ENCODE measurements around the gene RBM3.

Gene RBM3

DNA sequence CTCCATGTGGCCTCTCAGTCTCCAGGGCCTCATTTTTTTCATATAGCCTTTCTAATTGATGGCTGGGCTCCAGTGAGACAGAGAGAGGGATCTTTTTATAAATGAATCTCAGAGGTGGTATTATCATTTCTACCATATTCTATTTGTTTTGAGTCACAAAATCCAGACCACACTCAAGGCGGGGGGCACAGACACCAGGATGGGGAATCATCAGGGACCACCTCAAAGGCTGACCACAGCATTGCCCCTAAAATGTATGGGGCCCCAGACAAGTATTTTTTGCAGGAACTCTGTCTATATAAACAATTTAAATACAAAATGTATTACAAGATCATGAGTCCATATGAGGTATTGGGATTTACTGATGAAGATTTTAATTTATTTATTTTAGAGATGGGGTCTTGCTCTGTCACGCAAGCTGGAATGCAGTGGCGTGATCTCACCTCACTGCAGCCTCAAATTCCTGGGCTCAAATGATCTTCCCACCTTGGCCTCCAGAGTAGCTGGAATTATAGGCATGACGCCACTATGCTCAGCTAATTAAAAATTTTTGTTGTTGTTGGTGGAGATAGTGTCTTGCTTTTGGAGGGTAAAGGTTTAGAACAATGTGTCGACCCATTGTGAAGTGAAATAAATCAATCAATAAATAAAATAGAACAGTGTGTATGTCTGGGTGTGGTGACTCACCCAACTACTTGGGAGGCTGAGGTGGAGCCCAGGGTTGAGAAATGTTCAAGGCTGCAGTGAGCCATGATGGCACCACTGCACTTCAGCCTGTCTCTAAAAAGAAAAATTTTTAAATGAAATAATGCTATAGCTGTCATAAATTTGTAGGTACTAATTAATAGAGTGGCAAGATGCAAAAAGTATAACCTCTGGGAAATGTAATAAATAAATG is 52.4 kb downstream of the RBM3 start:
- no peak for DNase-seq
